PC-3 (cell line): Measurements from ENCODE around the gene PCSK5. TPM values are rescaled to one million over a fixed set of nuclear protein-coding genes. Genes with fewer than 3 reads are reported as not detected.

Experiments
- ATAC-seq: fragments of 200-7000 bp; cut with Tn5 transposase; 2 replicates; pipeline ENCODE4 v1.9.1; 2020; ENCODE audit warnings: mild to moderate bottlenecking, moderate library complexity
- BruUV-seq: library from RNA; stranded (reverse); fragments of 400-500 nt; replicated peaks from 2 replicates; lab custom pipeline; 2021; lab: Mats Ljungman, UMichigan
- CTCF ChIA-PET: fragments of 300-600 bp; sonication (Branson Sonifier 250); formaldehyde crosslinking; loops from one replicate; lab custom pipeline; 2022; ENCODE audit warnings: antibody characterized with exemption; lab: Charles Lee
- POLR2A ChIA-PET: fragments of 300-600 bp; sonication (Branson Sonifier 250); formaldehyde crosslinking; loops from one replicate; lab custom pipeline; 2022; ENCODE audit warnings: antibody characterized with exemption; ENCODE audit not compliant: unreplicated experiment; lab: Charles Lee
- DNase-seq: peaks from one replicate; pipeline ENCODE4 v3.0.0-alpha.2; 2015
- H2AFZ ChIP-seq: fragments of 300-600 bp; sonication (generic); 2 replicates; pipeline ENCODE4 v1.6.0; 2016; ENCODE audit warnings: antibody characterized with exemption, low read length
- H3F3A ChIP-seq: fragments of 300-600 bp; sonication (generic); one replicate; pipeline ENCODE4 v1.6.0; 2017; ENCODE audit warnings: antibody characterized with exemption, low read length, control low read depth, mild to moderate bottlenecking; ENCODE audit not compliant: unreplicated experiment
- H3K27ac ChIP-seq: fragments of 300-600 bp; sonication (generic); 2 replicates; pipeline ENCODE4 v1.5.1; 2016; ENCODE audit warnings: mild to moderate bottlenecking, low read length
- H3K27me3 ChIP-seq: fragments of 300-600 bp; sonication (generic); 2 replicates; pipeline ENCODE4 v1.6.1; 2016; ENCODE audit warnings: low read length, mixed read lengths
- H3K36me3 ChIP-seq: fragments of 300-600 bp; sonication (generic); 2 replicates; pipeline ENCODE4 v1.6.1; 2016; ENCODE audit warnings: low read depth, mixed run types, low read length, mixed read lengths
- H3K4me1 ChIP-seq: fragments of 300-600 bp; sonication (generic); 2 replicates; pipeline ENCODE4 v1.5.1; 2016; ENCODE audit warnings: low read length; ENCODE audit not compliant: insufficient read depth
- H3K4me2 ChIP-seq: fragments of 300-600 bp; sonication (generic); 2 replicates; pipeline ENCODE4 v1.6.0; 2016; ENCODE audit warnings: low read length
- H3K4me3 ChIP-seq: fragments of 300-600 bp; sonication (generic); 2 replicates; pipeline ENCODE4 v1.5.1; 2016; ENCODE audit warnings: mild to moderate bottlenecking, low read length, mixed read lengths
- H3K79me2 ChIP-seq: fragments of 300-600 bp; sonication (generic); 2 replicates; pipeline ENCODE4 v1.6.1; 2017; ENCODE audit warnings: low read length, mixed read lengths
- H3K9ac ChIP-seq: fragments of 300-600 bp; sonication (generic); 2 replicates; pipeline ENCODE4 v1.6.0; 2016; ENCODE audit warnings: mild to moderate bottlenecking, low read length
- H3K9me2 ChIP-seq: fragments of 300-600 bp; sonication (generic); replicated peaks from 2 replicates; pipeline ENCODE4 v1.6.1; 2016; ENCODE audit warnings: mixed run types, low read length, mixed read lengths
- H3K9me3 ChIP-seq: fragments of 300-600 bp; sonication (generic); 2 replicates; pipeline ENCODE4 v1.6.1; 2016; ENCODE audit warnings: low read length, mixed read lengths
- H4K20me1 ChIP-seq: fragments of 300-600 bp; sonication (generic); 2 replicates; pipeline ENCODE4 v1.6.1; 2016; ENCODE audit warnings: low read length, mixed read lengths
- CTCF ChIP-seq: fragments of 300-600 bp; sonication (generic); conservative IDR thresholded peaks from 2 replicates; pipeline ENCODE4 v1.5.1; 2017; ENCODE audit warnings: antibody characterized with exemption, low read depth, mild to moderate bottlenecking, low read length
- EZH2 ChIP-seq: fragments of 300-600 bp; sonication (generic); IDR thresholded peaks from one replicate; pipeline ENCODE4 v1.6.1; 2017; ENCODE audit warnings: antibody characterized with exemption, mild to moderate bottlenecking, low read length; ENCODE audit not compliant: unreplicated experiment
- EZH2phosphoT487 ChIP-seq: fragments of 300-600 bp; sonication (generic); IDR thresholded peaks from 2 replicates; pipeline ENCODE4 v1.6.1; 2018; ENCODE audit warnings: mild to moderate bottlenecking, antibody characterized with exemption, low read length, borderline replicate concordance
- intact Hi-C: fragments of 100-400 bp; cut with micrococcal nuclease; formaldehyde crosslinking; loops from 2 replicates; pipeline ENCODE4 v1.9.0; 2023
- total RNA-seq: library from RNA; depleted of rRNA; stranded (reverse); fragments of >200 nt; gene quantifications from 2 replicates; pipeline ENCODE4 v1.2.3, GENCODE V29; 2014

Gene PCSK5
- total RNA-seq, 1 experiment from 2014 or later = not detected

- no peaks in the 10 kb centered on the region for H3K9me2 ChIP-seq
- no peaks in the 10 kb centered on the region for H3F3A ChIP-seq
- no peaks in the 10 kb centered on the region for H4K20me1 ChIP-seq
- H2AFZ ChIP-seq = no peak overlapping the region
- H3K27me3 ChIP-seq = no peaks in the 10 kb centered on the region
- no peak overlapping the region for H3K4me3 ChIP-seq
- ChIA-PET CTCF (no interaction called here), POLR2A (no interaction called here)
- no peak overlapping the region for H3K27ac ChIP-seq
- ATAC-seq = no peak
- DNase-seq = no peak
- intact Hi-C loops = no loop called here
- H3K4me1 ChIP-seq = no peaks in the 10 kb centered on the region
- H3K79me2 ChIP-seq = no peaks in the 10 kb centered on the region
- TF ChIP-seq EZH2 (no peak), CTCF (no peak), EZH2phosphoT487 (no peak)
- H3K4me2 ChIP-seq = no peak overlapping the region
- BruUV-seq = no TSS peak
- H3K36me3 ChIP-seq = no peaks in the 10 kb centered on the region
- H3K9ac ChIP-seq = no peak overlapping the region
- H3K9me3 ChIP-seq = no peaks in the 10 kb centered on the region
These were observed 312.9 kb downstream of the PCSK5 start for GRCh38 chr9:76203373-76203772.

- intact Hi-C loops = no loop called here
- no peaks in the 10 kb centered on the region for H3K9me3 ChIP-seq
- BruUV-seq = no TSS peak
- no peaks in the 10 kb centered on the region for H3K36me3 ChIP-seq
- no peaks in the 10 kb centered on the region for H3K79me2 ChIP-seq
- POLR2A ChIA-PET = no interaction called here
- H3K9ac ChIP-seq = no peak overlapping the region
- no peak overlapping the region for H3K4me3 ChIP-seq
- H3K4me1 ChIP-seq = no peaks in the 10 kb centered on the region
- no peaks in the 10 kb centered on the region for H3K9me2 ChIP-seq
- H3K27ac ChIP-seq = no peak overlapping the region
- H2AFZ ChIP-seq = no peak overlapping the region
- no peaks in the 10 kb centered on the region for H4K20me1 ChIP-seq
- CTCF ChIA-PET = no interaction called here
- DNase-seq (no peak), ATAC-seq (no peak)
- TF ChIP-seq CTCF (no peak), EZH2 (no peak), EZH2phosphoT487 (no peak)
- no peaks in the 10 kb centered on the region for H3K27me3 ChIP-seq
- H3F3A ChIP-seq = no peaks in the 10 kb centered on the region
- H3K4me2 ChIP-seq = no peak overlapping the region
These were observed 316.3 kb downstream of the PCSK5 start for GRCh38 chr9:76206821-76207220.

GRCh38 chr9:76213751-76214150, 323.3 kb downstream of the PCSK5 start:
- H3K36me3 ChIP-seq = no peaks in the 10 kb centered on the region
- CTCF ChIA-PET = no interaction called here
- H3K4me3 ChIP-seq = no peak overlapping the region
- H3K4me2 ChIP-seq = no peak overlapping the region
- H2AFZ ChIP-seq = no peak overlapping the region
- TF ChIP-seq CTCF (no peak), EZH2phosphoT487 (no peak), EZH2 (no peak)
- POLR2A ChIA-PET = no interaction called here
- no peak overlapping the region for H3K27ac ChIP-seq
- H3K79me2 ChIP-seq = no peaks in the 10 kb centered on the region
- no peaks in the 10 kb centered on the region for H4K20me1 ChIP-seq
- H3K9ac ChIP-seq = no peak overlapping the region
- H3K9me2 ChIP-seq = no peaks in the 10 kb centered on the region
- ATAC-seq (no peak), DNase-seq (no peak)
- H3K4me1 ChIP-seq = no peaks in the 10 kb centered on the region
- intact Hi-C loops = no loop called here
- BruUV-seq = no TSS peak
- H3F3A ChIP-seq = no peaks in the 10 kb centered on the region
- H3K9me3 ChIP-seq = no peaks in the 10 kb centered on the region
- no peaks in the 10 kb centered on the region for H3K27me3 ChIP-seq
